Jurkat, Clone E6-1 (cell line): ENCODE measurements around the gene HOXA7.

Experiments used
- DNase-seq: peaks from one replicate; pipeline ENCODE4 v3.0.0-alpha.2; 2011; ENCODE audit warnings: low read depth, low spot score
- H3K4me3 ChIP-seq: 2 replicates; pipeline ENCODE4 v1.5.1; 2011; ENCODE audit warnings: mild to moderate bottlenecking, low read length, control low read depth, moderate library complexity

The HOXA7 gene

DNA sequence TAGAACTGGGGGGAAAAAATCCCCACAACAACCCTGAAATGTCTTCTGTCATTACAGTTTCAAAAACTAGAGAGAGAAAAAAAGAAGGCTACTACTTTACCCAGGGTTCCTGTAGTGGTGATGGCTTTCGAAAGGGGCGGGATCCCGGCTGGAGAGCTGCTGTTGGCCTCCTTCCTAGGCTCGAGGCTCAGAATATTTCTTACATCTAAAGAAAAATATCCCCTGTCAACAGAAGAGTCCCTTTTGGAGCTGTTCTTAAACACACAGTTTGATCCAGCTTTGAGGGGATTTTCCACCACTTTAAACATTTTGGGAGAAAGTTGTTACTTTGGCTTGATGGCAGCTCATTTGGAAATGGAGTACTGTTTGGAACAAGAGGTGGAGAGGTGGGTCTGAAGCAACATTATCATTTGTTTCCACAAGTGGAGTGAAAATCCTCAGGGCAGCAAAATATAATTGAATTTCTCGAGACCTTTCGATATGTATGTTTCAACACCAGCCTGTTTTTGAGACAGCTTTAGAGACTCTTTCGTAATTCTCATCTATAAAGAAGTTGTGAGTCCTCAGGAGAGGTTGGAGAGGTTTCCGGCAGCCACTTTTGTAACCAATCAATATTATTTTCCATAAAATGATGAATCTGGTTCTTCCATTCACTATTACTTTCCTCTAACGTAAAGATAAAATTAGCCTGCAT lies 38.4 kb upstream of the HOXA7 start:
- no peak for DNase-seq
- H3K4me3 ChIP-seq, result no peak overlapping the region

DNA sequence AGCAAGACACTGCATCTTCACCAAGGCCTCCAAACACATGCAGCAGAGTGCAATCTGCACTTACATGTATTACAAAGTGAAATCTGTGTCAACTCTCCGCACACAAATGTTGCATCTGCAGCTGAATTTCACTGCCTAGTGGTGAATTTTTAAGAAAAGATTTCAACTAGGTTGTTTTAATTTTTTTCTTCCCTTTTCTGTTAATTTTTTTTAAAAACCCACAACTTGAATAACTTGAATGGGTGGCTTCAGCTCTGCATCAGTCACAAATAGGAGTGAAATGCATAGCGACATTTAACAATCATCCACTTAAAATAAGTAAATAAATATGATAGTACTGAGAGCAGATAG lies 37.5 kb upstream of the HOXA7 start:
- no peak overlapping the region for H3K4me3 ChIP-seq
- DNase-seq, result no peak

DNA sequence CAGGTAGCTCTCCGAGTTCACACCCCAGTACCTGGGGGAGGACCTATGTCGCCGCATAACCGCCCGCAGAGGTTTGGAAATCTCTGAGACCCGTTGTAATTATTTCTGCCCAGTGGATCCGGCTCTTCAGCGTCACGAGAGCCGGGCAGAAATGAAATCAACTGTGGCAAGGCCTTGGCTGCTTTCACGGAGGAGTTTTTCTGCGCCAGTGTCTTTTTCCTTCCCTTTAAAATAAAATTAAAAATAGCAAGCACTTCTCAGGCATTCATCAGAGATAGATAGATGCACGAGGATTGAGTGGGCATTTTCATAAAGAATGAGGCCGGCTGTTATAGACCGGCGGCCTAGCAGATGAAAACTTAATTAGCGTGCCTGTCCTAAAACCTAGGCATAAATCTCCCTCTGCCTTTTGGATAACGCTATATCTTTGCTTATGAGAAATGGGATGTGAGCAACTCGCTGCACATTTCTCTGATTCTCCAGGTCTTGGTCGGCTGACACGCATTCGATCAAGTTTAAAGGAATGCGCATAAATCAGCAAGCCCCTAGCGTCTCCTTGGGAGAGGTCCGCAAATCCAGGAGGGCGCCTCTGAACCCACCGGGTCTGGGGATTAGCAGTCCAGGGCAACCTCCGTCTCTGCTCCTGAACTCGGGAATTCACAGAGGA lies 37.0 kb upstream of the HOXA7 start:
- H3K4me3 ChIP-seq, result no peak overlapping the region
- no peak for DNase-seq

DNA sequence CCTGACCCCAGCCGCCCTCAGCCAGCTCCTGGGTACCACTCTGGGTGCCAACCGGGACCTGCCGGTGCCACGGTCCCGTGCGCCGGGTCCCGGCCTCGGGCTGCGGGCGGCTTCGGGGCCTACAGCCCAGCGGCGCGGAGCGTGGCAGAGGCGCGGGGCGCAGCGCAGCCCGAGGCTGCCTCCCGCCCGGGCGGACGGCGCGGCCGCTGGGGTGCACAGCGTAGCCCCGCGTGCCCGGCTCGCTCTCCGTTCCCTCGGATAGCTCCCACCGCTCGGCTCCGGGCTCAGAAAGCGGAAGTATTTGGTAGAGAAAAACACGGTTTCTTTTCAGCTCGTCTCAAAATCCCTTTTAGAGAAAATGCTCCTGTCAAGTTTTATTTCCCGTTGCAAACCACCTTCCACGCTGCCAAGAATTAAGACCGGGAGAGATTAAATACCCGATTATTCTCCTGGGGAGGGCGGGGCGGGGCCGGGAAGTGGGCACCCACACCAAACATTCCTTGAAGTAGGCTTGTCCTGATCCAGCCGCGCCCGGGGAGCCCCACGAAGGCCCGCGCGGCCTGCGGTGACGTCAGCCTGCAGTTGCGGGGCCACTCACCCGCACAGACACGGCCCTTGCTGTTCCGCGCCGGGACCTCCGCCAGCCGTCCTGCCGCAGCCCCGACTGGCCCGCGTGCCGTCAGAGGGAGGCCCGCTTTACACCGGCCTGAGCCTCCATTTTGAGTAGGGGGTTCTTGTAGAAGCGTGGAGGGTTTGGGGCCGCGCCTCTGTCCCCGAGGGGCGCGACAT lies 36.3 kb upstream of the HOXA7 start:
- DNase-seq, result no peak
- no peak overlapping the region for H3K4me3 ChIP-seq

DNA sequence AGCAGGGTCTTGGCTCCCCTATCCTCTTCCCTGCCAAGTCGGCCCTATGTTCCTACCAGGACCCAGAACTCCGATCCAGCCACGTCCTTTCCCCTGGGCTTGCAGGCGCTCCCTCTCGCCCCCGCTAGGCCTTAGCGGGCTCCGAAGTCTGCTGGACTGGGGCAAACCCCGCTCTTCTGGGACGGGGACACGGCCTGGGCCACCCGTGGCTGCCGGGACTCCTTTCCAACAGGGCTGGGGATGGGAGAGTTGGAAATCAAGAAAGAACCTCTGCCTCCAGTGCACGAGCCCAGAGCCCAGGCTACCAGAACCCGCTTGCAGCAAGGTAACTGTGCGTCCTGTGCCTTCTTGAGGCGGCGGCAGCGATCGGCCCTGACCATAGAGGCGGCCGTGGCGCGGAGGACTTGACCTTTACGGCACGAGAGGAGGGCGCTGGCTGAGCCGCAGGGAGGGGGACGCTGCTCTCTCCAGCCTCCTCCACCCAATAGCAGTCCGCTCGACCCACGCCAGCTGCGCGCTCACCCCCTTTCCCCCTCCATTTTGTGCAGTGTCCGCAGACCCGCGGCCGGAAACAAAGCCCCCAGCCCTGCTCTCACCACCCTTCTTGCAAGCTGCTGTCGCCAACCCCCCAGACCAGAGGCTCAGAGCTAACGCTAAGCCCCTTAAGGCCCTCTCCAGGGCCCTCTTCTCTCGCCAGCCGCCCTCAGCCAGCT lies 35.5 kb upstream of the HOXA7 start:
- H3K4me3 ChIP-seq, result no peak overlapping the region
- DNase-seq, result no peak

DNA sequence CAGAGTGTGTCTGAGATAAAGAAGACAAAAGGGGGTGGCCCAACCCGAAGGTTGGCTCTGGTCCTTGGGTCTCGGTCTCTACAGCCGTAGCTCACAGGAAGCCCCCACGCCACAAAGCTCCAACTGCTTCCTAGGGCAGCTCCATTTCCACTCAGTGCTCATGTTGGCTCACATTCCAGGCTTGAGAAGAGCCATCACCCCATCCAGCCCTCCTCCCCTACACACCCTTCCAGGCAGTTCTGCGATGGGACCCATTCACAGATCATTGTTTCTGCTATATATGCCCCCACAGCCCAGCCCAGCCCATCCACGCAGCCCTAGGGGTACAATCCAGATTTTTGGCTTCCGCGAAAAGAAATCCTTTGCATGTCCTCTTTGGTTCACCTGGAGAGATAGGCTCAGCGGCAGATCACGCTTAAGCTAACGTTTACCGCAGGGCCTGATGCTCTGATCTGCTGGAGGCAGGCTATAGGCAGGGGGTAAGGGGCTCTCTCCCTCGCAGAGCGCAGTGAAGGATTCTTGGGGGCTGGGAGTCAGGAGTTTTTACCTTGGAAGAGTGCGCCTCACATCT lies 34.8 kb upstream of the HOXA7 start:
- H3K4me3 ChIP-seq, result no peak overlapping the region
- no peak for DNase-seq

DNA sequence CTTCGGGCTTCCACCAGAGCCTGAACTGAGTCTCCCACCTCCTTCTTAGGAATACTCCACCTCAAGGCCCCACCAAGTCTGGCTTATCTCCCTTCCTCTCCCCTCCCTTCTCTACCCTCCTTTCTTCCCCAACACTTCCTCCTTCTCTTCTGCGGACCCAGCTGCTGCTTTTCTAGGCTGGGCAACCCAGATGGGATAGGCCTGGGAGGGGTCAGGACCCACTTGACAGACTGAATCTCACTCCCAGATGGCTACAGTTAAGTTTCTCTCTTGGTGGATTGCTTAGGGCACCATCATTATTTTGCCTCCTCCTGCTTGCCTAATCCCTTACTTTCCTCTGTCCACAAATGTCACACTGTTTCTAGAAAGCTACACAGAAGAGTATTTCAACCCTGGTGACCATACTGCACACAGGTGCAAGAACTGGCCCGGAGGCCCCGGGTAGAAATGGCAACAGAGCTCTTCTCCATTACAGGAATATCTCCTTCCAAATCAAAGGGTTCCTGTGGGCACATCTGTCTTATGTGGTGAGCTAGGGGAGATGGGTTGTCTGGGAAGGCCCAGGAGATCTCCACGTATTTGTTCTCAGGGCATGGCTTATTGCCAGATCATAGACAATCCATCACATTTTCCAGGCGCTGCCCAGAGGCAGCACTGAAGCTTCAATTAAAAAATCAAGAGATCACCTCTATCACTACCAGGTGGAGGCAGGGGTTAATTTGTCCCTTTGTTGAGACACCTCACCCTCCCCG lies 33.7 kb upstream of the HOXA7 start:
- DNase-seq, result no peak
- no peak overlapping the region for H3K4me3 ChIP-seq

DNA sequence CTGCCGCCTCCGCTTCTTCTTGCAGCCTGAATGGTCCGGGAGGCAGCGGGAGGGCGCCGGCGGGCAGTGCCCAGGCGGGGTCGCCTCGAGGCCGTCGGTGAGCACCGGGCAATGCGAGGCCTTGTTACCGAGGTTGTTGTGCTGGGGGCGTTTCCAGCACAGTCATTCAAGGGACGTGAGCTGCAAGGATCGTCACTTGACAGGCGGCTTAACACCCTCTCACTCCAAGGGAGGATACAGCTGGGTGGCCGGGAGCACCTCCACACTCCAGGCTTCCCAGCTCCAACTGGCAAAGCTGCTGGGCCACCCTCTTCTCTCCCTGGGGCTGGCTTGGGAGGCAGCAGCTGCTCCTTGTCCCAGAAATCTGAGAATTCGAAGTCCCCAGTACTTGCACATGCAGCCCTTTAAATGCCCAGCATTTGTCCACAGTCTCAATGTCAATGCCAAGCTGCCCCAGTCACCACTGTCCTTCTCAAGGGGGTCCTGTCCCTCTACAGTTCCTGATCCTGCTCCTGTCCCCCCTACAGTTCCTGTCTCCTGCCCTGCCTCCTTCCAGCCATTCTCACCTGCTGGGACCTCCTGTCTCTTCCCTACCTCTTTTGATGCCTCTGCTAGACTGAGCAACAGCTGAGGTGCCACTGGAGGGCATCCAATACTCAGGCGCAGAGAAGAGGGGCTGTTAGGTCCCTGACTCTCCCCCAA lies 33.0 kb upstream of the HOXA7 start:
- no peak for DNase-seq
- H3K4me3 ChIP-seq, result no peak overlapping the region

DNA sequence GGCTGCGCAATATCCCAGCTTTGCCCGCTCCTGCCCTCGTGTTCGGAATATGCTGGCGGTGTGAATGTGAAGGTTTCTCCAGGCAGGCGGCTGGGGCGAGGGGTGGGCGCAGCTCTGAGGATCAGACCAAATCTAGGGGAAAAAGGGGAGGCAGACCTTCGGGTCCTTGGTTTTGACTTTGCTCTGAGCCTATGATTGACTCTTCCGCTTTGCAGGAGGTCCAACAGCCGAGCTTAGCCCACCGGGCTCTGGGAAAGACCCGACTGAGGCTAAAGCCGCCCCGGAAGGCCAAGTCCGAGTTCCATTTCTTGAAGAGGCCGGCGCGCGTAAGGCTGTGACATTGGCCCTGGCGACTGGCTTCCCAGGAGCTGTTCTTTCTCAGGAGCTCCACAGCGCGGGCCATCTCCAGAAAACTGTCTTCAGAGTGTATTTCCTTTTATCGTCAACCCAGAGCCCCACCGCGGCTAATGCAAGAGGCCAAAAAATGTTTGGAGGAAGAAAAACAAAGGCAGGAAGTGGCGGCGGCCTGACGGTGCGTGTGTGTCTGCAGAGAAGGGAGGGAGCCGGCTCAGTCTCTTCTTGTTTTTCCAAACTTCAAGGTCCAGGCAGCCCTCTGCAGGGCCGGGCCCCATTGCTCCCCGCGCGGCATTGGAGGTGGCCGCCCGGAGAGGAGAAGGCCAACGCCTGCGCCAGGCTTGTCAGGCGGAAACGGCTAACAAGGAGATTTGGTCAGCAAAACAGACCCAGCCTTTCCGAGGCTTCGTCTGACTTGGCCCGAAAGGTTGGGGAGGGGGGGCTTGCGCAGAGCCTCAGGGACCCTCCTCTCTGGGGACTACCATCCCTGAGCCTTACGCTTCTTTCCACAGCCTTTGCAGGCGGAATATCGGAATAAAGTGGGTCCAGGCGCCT lies 32.2 kb upstream of the HOXA7 start:
- no peak overlapping the region for H3K4me3 ChIP-seq
- DNase-seq, result no peak

DNA sequence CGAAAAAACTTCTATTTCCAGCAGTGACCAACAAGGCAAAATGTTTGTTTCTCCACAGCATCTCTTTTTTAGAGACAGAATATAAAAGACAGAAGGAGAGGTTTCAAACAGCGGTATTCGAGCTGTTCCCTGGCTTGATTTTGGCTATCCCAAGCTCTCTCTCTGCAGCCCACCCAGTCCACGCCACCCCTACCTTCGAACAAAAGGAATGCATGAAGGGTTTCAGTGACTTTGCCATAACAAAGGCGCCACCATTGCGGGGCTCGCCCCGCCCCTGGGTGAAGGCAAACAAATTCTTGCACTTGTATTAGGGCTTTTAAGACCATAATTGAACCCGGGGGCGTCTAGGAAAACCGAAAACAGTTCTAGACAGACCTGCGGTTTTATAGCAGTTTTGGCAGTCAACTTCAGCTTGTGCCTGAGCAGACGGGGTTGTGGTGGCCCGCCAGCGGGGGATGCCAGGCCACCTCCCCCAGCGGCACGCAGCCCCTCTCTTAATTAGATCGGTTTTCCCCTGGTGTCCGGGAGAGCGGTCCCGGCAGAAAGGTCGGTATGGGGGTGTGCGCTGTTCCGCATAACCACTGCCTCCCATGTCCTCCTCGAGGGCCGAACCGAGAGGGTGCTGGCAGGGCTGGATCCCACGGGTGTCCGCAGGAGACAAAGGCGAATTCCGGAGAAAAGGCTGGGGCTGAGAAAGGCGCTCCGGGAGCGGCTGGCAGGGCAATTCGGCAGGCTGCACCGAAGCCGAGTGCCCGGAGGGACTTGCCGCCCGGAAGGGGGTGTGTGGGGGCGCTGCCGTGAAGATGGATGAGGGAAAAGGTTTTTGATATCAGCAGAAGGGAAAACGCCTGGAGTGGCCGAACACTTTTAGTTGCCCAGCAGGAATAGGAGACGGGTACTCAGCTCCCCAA lies 31.3 kb upstream of the HOXA7 start:
- H3K4me3 ChIP-seq, result no peak overlapping the region; the same call in 1 of the 2 replicates
- DNase-seq, result no peak

DNA sequence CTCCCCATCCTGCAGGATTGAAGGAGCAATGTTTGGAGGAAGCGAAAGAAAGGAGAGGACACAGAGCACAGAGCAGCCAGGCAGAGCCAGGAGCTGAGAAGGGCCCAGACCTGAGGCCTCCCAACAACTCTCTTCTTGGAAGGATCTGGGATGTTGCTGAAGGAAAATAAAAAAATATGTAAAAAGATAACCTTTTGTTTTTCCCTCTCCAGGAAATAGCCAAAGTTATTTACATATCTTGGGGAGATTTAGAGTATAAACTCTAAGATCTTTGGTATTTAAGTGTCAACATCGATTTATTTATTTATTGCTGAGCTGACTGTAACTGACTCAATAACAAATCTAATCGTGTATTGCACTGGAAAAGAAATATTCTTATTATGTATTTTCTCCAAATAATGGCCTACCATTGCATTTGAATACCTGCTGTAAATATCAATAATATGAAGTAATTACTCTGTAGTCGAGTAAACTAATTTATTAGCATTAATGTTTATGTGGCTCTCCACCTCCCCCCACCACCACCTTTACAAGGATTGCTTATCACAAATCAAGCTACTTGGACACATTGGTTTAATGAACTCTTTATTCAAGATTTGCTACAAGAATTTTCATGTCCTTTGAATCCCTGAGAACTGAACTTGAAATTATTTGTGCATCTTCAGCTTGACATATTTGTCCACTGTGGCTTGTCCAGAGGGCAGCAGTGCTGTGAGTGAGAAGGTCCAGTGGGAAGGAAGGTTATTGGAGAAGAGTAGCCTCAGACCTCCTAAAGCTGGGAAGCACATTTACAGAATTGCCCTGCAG lies 30.4 kb upstream of the HOXA7 start:
- no peak overlapping the region for H3K4me3 ChIP-seq
- DNase-seq, result no peak

DNA sequence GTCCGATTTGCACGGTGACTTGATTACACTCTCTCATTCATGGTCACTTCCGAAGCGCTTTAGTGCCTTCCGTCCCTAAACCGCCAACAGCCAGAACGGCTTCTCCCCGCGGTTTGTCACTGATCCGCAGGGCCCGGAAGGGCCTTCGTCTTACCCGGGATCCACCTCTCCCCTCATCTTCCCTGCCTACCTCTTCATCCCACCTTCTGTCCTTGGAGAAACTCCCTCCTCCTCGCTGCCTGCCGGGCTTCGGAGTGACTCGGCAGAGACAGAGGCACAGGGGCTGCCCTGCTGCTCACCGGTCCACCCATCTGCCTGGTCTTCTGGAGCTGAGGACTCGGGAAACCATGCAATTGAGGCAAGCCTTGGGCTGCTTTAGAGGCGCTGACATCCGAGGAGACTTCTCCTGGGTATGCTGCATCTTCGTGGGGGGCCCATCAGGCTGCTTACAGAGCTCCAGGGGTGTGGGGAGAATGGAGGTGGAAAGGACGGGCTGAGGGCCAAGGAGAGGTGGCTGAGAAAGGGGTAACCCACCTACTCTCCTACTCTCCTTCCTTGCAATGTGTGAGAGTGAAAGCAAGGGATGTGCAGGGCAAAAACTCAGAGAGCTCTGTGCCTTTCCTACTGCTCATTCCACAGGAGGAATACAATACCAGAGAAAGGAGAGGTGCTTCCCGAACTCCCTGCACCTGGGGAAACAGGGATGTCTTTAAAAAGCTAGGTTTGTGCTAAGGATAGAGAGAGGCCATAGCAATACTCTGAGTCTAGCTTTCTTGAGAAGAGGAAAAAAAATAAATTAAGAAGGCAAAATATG lies 29.6 kb upstream of the HOXA7 start:
- DNase-seq, result no peak

DNA sequence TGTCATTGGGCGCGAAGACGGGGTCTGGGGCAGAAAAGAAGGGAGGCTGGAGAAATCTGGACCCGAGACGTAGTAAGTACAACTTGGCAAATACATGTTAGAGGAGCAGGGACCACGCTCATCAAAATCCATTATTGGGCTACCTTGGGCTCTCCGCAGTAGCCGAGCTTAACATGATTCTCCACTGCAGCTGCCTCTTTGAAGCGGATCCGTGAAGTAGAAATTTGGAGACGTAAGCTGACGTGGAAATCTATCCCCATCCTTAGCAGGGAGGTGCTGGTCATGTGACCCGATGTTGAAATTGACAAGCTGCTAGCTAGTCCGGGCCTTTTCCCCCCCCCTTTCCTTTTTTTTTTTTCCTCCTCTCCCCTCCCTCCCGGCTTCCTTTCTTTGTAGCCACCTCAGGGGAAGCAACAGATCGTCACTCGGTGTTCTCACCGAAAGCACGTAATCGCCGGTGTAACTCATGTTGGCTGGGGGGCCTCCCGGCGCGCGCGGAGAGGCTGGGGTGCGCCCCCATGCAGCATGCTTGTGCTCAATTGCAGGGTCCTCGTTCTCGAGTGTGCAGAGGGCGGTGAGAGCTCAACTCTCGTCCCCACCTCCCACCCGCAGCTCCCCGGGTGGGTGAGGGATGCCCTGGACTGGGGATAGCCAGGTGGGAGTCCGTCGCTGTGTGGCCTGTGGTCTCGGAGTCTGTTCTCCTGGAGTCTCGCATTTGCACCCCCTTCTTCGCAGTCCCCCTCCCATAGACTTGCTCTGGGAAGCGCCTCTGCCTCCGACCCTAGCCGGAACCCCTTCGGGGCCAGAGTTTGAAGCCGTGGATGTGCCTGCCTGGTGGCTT lies 28.8 kb upstream of the HOXA7 start, which contains the start of gene HOXA11:
Gene HOXA11 (minus strand): TSS at position 220 of the 841 bp plus-strand sequence. CDS start 88 bp downstream, at position 132.
- H3K4me3 ChIP-seq, result peak within 1 kb of the TSS; percentile 22
- DNase-seq, result no peak

More for the DNA sequence above, 29.6 kb upstream of the HOXA7 start:
- H3K4me3 ChIP-seq, result no peak overlapping the region
